Stimulated activated CD4-positive, alpha-beta T cell treated with anti-CD3 and anti-CD28 coated beads, Interleukin-12 subunit alpha, Interleukin-12 subunit beta, amount 100 ng/mL, for 24 hours (primary cell): Measurements from ENCODE around the gene EEF2K.
"Not testable (repeated sequence)": the region's sequence is repeated elsewhere in the genome, so short reads cannot be mapped to it uniquely, and the experiment has no call there.

Experiments used
- DNase-seq, 2 experiments: peaks; one replicate each; pipeline ENCODE4 v3.0.0-alpha.2; 2020; ENCODE audit warnings: low read depth in 2 of 2

EEF2K gene

DNA sequence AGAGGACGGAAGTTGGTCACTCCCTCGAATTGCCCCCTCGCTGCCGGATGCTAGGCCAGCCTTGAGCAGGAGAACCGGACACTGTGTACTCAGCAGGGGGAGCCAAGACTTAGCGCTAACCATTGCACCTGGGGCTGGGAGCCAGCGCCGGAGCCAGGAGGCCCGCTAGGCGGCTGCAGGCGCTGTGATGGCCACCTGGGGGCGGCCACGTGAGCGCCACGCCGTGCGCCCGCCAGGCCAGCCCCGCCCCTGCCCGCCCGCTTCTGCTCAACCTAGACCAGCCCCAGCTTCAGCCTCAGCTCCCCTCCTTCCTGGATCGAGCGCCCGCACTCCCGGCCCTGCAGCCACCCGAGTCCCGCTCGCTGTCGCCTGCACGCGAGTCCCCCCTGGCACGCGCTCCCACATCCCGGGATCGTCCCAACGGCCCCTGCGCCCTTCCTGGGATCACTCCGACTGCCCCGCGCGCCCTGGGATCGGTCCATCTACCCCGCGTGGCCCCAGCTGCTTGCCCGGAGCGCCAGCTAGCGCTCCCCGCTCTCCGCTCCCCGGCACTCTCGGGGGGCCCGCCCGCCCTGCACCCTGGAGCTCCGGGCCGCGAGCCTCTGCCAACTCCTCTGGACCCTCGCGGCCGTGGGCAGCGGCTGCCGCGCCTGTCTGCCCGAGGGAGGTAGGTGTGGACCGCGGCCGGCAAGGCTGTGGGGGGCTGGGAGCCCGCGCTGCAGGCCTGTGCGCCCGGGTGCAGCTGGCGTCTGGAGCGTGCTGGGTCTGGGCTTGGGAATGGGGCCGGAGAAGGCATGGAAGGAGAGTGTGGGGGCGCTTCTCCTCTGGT lies at the start of gene EEF2K:
EEF2K (plus strand) TSS at position 266 of the 829 bp plus-strand sequence. CDS start 19,452 bp downstream, outside the sequence.
- peak; percentile 77 to 86 for DNase-seq

DNA sequence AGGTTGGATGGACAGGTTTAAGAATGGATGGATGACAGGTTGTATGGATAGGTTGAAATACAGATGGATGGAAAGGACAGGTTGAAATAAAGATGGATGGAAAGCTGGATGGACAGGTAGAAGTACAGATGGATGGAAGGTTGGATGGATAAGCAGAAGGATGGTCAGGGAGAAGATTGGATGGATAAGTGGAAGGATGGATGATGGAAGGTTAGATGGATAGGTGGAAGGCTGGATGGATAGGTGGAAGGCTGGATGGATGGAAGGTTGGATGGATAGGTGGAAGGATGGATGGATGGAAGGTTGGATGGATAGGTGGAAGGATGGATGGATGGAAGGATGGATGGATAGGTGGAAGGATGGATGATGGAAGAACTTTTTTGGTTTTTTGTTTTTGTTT lies 44.7 kb upstream of the EEF2K start:
- DNase-seq: no peak

DNA sequence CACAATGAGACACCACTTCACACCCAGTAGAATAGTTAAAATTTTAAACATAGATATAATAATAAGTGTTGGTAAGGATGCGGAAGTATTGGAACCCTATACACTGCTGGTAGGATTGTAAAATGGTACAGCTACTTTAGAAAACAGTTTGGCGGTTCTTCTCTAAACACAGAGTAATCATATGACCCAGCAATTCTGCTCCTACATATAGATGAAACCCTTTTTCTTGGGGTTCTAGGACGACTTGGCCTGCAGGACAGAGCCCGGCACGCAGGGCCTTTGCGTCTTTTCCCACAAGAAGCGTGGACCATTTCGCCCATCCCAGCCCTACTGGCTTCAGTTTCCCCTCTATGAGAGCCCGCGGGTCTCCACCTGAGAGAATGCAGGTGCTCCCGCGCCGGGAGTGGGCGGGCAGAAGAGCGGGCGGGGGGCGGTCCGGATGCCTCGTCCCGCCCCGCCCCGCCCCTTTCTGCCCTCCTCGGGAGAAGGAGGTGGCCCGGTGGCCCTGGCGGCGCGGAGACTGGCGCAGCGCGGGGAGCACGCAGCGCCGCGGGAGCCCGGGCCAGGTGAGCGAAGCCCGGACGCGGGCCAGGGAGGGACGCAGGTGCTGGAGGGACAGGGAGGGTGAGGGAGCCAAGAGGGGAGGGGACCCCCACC lies 44.0 kb upstream of the EEF2K start, which contains the start of gene SDR42E2:
SDR42E2 (plus strand) TSS at position 508 of the 657 bp plus-strand sequence. CDS start 3,077 bp downstream, outside the sequence.
- DNase-seq: peak; percentile 7 to 9

DNA sequence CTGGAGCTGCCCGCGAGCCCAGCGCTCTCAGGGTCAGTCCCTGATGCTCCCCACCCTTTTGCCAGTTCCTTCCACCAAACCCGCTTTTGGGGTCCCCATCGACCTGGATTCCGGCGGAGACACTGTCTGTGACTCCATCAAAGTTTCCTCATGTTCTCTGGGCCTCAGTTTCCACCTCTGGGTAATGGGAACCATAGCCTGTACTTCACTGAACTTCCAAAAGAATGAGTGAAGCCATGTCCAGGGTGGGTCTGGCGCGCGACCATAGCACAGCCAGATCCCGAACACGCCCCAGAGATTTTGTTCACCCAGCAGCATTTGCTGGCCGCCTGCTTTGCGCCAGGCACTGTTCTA lies 43.4 kb upstream of the EEF2K start:
- DNase-seq: no peak

DNA sequence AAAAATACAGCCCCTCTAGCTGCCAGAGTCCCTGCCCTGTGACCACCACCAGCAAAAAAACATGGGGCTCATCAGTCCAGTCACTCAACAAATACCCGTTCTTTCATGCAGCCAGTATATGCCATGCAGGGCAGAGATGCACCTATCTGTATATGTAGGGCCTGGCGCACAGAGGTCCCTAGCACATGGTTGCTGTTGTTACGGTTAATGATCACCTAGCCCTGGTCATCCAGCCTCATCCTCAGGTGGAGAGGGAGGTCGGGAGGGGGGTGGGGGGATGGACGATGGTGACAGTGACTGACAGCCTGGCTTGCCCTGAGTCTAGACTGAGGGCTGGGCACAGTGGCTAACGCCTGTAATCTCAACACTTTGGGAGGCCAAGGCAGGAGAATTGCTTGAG lies 42.3 kb upstream of the EEF2K start:
- DNase-seq: no peak

DNA sequence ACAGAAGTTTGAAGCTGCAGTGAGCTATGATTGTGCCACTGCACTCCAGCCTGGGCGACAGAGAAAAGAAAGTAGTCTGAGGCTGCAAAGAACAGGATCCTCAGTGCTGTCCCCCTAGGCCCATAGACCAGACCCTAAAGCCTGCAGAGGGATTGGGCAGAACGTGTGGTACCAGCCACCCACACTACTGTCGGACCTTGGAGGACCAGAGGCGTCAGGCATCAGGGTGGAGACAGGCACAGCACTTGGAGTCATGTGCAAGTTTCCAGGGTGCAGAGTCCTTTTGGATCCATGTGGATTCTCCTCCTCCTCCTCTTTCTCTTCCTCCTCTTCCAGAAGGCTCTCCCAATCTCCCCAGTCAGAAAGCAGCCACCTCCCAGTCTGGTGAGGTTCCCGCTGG lies 41.6 kb upstream of the EEF2K start:
- DNase-seq: no peak

DNA sequence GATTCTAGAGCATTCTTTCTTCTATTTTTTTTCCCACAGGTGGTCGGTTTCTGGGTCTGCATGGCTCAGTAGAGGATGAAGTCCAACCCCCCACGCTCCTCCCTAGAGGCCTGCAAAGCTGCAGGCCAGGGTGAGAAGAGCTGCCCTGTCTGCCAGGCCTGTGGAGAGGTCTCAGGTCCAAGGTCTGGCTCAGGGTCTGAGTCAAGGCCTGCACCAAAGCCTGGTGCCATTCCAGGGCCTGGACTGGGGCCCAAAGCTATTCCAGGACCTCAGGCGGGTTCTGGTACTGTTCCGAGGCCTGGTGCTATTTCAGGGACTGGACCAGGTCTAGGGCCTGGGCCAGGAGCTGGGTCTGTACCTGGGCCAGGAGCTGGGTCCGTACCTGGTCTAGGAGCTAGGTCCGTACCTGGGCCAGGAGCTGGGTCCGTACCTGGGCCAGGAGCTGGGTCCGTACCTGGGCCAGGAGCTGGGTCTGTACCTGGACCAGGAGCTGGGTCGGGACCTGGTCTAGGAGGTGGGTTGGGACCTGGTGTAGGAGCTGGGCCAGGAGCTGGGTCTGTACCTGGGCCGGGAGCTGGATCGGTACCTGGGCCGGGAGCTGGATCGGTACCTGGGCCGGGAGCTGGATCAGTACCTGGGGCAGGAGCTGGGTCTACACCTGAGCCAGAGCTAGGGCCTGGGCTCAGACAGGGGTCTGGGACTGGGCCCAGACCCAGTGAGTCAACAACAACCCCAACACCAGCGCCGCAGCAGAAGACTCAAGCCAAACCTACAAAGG lies 40.4 kb upstream of the EEF2K start:
- DNase-seq: no peak

DNA sequence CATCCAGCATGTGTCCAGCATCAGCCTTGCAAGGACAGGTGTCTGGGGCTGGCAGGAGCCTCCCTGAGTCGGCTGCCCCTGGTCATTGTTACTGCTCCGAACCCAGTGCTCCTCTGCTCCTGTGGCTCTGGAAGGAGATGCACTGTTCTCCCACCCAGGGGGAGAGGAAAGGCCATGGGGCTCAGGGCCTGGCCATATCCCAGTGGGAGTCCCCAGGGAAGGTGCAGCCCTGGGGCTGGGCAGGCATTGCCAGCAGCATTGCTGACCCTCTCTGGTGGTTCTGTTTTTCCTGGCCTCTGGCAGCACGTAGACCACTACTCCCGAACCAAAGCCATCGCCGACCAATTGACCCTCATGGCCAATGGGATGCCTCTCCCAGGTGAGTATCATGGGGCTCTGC lies 34.1 kb upstream of the EEF2K start:
- DNase-seq: no peak

DNA sequence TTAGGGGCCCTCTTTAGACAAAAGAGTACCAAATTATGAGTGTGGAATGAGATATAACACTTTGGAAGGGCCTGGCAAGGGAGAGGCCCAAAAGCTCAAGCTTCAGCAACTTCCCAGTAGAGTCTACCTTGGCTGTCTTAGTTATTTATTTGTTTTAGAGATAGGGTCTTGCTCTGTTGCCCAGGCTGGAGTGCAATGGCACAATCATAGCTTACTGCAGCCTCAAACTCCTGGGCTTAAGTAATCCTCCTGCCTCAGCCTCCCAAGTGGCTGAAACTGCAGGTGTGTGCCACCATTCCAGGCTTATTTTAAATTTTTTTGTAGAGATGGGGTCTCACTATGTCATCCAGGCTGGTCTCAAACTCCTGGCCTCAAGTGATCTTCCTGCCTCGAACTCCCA lies 33.4 kb upstream of the EEF2K start:
- DNase-seq: not testable (repeated sequence)

DNA sequence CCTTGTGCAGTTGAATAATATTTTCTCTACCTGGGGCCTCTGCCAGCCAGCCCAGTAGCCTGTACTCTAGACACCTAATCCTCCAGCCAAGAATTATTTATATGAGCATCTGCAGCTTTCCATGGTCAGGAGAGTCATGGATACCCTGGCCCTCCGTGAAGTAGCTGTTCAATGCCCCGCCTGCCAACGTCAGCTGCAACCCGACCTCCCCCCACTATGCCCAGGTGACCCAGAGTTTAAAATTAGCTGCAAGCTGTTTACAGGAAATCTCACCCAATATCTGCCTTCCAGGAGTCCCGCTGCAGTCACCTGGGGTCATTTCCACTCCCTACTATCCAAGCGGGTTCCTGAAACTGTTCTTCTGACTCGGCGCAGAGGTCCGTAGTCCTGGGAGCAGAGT lies 31.4 kb upstream of the EEF2K start:
- DNase-seq: no peak

DNA sequence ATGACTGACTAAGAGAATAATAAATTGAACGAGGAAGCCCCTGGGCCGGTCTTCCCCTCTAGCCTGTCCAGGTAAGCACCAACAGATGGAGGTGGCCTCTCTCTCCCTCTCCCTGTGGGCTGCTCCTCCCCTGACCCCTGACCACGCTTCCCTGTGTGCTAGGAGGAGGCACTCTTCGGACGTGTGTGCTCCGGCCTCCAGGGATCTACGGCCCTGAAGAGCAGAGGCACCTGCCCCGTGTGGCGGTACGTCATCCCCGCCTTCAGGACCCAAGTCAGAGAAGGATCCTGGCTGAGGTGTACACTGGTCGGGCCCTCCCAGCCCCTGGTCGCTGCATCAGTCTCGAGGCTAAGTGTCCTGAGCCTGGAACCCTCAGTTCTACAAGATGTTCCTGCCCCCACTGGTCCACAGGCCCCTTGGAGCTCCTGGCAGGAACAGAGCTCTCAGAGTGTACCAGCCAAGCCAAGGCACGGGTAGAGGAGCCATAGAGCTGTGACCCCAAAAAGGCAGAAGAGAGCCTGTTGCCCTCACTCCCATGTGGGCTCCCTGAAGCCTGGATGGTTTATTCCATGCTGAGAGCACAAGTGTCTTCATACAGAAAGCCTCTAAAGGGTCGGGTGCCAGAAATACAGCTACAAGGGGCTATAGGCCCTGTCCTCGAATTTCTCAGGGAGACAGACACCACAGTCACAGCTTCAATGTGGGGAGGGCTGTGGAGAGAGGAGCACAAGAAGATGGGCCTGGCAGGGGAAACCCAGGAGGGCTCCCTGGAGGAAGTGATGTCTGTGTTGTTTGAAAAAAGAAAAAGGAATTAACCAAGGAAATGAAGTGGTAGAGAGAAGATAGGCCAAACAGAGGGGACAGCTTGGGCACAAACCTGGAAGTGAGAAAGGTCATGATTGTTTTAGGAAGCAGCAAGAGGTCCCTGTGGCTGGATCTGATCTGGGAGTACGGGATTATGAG lies 27.8 kb upstream of the EEF2K start:
- DNase-seq: no peak

DNA sequence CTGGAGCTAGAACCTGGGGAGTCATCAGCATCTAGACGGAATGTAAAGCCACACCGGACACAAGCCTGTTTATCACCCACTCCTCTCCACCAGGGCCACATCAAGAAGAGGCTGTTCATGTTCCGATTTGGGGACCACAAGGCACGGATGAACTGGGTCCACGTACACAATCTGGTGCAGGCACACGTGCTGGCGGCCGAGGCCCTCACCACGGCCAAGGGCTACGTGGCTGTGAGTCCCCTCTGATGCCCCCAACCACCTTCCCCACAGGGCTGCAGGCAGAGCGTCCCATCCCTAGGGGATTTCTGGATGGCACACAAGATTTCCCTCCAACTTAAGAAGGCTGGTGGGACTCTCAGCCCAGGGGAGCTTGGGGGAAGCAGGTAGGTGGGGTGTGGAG lies 24.7 kb upstream of the EEF2K start:
- DNase-seq: no peak

DNA sequence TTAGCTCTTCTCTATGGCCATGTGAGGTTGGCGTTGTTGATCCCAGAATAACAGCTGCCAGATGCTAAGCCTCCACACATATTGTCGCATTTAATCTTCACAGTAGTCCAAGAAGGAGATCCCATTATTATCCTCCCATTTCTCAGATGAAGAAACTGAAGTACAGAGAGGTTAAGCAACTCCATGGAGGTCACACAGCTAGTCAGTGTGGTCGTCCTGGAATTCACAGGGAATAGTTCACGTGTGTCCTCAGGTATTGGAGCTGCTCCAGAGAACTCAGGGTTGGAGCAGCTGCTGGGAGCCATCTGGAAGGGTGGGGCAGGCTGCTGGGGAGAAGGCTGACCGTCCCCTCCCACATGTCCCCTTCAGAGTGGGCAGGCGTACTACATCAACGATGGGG lies 24.2 kb upstream of the EEF2K start:
- DNase-seq: no peak

DNA sequence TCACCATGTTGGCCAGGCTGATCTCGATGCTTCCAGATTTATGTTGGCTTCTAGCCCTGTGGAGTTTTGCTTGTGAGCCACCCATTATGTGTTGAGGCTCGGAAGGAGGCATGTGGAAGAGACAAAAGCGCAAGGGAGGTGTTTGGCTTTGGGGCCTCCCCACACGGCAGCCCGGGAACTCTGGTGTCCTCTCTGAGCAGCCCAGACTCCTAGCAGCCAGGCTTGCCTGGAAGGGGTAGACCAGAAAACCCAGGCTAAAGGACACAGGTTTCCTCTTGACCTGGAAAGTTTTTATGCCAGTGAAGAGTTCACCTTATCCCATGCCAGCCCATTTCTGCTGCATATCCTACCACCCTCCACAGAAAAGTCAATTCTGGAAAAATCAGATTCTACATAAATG lies 22.7 kb upstream of the EEF2K start:
- no peak for DNase-seq

DNA sequence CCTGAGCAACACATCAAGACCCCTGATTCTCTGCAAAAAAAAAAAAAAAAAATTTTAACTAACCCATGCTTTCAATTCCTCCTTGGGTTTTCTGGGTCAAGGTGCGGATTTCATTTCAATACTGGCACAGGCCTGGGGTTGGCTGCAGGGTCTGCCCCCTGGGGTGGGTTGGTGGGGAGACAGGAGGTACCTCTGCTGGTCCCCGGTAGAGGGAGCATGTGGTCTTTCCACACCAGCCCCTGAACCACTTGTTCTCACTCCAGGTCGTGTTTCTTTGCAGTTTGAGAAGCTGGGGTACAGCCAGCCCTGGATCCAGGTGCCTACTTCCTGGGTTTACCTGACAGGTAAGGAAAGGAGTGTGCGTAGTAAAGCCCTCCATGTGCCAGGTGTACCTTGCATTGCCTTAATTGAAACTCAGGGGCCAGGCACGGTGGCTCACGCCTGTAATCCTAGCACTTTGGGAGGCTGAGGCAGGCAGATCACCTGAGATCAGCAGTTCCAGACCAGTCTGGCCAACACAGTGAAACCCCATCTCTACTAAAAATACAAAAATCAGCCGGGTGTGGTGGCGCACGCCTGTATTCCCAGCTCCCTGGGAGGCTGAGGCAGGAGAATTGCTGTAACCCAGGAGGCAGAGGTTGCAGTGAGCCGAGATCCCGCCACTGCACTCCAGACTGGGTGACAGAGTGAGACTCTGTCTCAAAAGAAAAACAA lies 22.0 kb upstream of the EEF2K start:
- no peak for DNase-seq

DNA sequence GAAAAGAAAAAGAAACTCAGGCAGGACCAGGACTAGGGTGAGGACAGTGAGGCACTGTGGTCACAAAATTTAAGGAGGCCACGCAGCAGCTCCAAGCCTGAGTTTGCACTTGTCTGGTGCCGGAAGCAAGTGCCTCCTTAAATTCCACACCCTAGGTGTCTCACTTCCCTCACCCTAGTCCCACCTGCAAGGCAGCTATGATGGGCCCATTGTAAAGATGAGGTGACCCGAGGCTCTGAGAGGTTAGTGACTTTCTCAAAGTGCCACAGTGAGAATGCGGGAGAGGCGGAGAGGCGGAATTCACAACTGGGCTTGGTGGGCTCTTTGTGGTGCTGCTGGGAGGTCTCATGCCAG lies 21.5 kb upstream of the EEF2K start:
- no peak for DNase-seq

DNA sequence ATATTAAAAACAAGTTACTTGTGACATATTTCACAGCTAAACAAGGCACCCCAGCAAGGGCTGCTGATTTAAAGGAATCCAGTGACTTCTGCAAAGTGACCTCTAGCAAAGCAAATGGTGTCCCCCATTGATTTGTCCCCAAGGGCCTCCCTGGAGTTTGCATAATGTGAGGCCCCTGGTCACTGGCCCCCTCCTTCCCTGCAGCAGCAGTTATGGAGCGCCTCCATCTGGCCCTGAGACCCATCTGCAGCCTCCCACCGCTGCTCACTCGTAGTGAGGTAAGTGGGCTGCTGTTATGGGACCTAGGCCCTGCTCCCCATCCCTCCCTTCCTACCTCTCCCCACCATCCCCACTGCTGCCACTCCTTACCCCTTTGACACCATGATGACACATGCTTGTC lies 19.6 kb upstream of the EEF2K start:
- DNase-seq: no peak

DNA sequence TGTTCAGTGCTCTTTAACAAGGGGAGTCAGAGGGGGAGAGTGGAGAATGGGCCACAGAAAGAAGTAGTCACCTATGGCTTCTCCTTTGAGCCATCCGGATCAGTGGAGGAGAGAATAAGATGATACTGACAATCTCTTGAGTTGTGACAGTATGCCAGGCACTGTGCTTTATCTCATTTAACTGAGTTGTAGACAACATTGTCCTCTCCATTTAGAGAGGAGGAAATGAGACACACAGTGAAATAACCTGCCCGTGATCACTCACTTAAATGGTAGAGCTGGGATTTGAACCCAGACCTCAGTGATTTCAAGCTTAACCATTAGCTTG lies 17.8 kb upstream of the EEF2K start:
- DNase-seq: no peak

DNA sequence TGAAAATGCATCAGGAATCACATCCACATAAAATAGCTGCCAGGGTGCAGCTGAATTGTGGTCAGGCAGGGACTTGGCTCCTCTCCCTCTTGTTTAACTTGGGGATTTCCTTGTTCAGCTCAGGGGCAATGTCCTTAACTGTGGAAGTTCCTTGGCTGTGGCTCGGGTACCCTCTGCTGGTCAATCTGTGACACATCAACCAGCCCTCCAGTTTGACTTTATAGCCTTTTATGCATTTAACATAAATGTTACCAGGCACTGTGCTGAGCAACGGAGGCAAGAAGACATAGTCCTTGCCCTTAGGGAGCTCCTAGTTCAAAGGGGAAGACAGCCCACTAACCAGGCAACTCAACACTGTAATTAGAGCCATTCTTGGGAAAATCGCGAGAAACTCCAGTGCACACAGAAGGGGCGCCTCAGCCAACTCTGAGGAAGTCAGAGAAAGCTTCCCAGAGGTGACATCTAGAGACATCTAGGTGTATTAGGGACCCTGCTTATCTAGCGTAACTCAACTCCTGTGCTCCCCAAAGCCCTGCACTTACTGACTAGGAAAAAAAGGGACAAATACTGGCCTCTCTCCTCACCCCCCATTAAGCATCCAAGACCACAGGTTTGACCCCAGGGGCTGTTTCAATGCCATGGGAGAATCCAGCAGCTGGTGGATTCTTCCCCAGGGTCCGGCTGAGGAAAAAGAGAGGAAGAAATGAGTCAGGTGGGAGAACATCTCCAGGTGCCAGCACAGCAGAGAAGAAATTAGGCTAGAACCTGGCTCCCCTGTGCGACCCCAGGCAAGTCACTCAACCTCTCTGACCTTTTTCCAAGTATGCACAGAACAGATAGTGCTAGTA lies 17.3 kb upstream of the EEF2K start:
- DNase-seq: peak; percentile 35 to 48

DNA sequence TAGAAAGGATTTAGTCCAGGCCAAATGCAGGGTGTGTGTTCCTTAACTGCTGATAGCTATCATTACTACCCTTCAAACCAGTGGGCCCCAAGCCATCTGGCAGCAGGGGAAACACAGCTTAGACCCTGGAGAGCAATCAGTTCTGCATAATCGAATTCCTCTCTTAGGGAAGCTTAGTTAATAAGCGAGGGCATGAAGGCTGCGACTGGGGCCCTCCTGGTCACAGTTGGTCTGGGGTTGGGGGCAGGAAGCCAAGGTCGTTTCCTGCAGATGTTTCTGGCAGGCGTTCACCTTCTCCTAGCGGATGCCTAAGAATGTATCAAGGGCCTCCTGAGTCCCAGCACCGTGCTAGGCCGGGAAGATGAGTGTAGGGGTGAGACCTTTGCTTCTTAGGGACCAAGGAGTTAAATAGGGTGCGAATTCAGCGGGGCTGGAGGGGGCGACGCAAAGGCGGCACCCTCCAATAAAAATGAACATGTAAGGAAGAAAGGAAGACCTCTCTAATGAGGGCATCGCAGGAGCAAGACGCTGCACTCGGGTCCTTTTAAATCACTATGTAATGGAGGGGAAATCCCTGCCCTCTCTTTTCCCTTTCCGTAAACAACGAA lies 16.5 kb upstream of the EEF2K start:
- DNase-seq: no peak
